Stimulated activated CD8-positive, alpha-beta memory T cell treated with anti-CD3 and anti-CD28 coated beads, Interleukin-15, amount 100 ng/mL, for 24 hours (primary cell): ENCODE results near the gene PELO.

Source experiments
- DNase-seq: peaks from one replicate; pipeline ENCODE4 v3.0.0-alpha.2; 2020; ENCODE audit warnings: low read depth

Gene PELO

DNA sequence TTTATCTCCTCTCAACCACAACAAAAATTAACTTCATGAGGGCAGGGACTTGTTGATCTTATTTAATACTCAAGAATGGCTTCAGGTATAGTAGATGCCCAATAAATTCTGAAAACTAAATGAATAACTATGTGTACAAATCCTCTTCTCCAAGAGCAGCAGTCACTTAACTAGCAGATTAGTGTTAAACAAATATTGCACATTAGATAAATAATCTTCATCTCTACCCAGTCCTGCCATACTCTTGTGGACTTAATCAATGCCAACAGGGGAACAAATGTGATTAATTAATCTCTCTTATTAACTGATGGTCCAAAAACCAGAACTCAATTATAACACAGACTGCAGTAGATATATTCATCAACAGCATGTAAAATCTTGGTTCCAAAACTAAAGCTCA lies 15.0 kb upstream of the PELO start:
- no peak for DNase-seq

GRCh38 chr5:52773342-52773741 lies 14.4 kb upstream of the PELO start:
- DNase-seq = no peak

DNA sequence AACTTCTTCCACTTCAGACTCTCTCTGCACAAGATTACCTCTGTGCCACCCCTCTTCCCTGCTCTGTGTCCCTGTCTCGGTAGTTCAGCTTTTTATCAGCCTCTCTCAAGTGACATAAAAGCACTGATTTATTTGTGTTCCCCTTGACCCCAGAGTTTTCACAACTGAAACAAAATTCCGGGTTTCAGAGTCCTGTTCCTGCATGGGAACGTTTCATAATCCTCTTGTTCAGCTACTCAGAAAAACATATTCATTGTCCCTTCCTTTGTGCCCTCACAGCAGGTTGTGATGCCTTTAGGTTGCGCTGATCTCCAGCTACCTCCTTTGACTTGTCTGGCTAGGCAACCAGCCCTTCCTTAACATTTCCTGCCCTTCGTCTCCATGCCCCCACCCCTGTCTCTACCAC lies 13.7 kb upstream of the PELO start:
- DNase-seq = no peak

- DNase-seq = no peak
Observed at GRCh38 chr5:52776116-52776515, 11.6 kb upstream of the PELO start.

DNA sequence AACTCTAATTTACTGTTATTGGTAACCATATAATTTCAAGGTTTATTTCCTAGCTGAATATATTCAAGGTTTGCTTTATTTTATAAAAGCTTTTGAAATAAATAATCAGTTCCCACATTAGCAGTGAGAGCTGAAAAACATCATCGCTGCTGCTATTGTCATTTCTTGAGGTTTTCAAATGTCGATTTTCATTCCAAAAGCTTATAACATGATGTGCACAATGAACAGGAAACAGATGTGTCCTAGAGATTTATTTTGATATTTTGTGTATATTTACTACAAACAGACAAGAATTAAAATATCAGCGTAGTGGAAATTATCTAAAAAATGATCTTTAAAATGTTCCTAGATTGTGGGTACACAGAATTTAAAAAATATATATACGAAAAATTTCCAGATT lies 10.5 kb upstream of the PELO start:
- no peak for DNase-seq

- no peak for DNase-seq
Observed at GRCh38 chr5:52778781-52779180, 8.9 kb upstream of the PELO start.

DNA sequence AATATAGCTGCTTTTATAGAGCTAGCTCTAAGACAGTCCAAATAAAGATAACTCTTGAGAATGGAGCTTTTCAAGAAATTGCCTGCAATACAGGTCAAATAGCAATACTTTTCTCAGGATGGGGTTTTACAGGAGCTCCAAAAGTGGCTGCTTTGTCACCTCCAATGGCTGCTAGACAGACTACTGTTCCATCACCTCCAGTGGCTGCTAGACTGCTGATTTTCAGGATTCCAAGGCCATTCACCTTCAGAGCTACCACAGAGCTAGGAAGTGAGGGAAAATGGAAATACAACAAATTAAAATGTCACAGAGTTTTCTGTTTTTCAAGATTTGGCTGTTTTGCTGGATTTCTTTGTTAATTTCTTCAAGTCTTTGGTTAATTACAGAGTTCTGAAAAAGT lies 8.5 kb upstream of the PELO start:
- DNase-seq = no peak

- DNase-seq = no peak
Observed at GRCh38 chr5:52783226-52783959, 4.3 kb upstream of the PELO start.

GRCh38 chr5:52784737-52785136 lies 3.0 kb upstream of the PELO start:
- no peak for DNase-seq

- no peak for DNase-seq
Observed at GRCh38 chr5:52786391-52786790, 1.3 kb upstream of the PELO start.

DNA sequence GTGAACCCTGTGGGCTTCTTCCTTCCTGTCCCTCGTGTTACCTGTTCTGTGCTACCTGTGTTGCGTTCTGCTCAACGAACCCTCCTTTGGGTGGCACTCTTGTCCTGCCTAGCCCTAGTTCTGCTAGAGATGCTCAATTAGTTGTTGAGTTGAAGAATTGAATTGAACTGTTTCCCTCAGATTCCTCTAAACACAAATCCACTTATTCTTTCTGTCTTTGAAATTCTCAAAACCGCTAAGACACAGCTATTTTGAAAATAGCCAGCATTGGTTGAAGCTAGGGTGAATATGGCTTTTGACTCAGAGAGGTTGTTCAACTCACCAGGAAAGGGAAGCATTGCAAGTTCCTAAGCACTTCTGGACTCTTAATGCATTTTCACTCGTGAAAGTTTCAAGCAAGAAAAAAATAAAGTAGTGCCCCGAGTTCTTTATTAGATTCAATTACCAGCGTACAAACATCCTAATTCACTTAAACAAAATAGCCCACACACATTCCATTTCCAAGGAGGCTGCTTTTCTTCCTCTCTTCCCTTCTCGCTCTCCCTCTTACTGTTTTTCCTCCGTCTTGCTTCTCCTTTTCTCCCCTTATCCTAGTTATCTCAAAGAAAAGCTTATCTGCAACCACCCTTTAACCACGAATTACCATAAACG lies 642 bp upstream of the PELO start:
- no peak for DNase-seq

DNA sequence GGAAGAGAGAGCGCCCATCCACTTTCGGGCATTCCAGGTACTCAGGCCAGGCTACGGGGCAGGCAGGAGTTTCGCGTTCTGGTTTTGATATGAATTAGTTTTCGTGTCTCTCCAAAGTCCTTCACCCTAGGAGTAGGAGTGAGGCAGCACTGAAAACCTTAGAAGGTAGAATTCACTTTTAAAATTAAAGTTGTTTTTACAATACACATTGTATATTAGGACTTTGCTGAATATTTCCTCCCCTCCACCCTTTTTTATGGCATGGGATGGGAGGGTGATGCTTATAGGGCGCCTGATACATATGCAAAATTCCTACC lies 747 bp downstream of the PELO start:
- DNase-seq = no peak

GRCh38 chr5:52789378-52789777 lies 1.7 kb downstream of the PELO start:
- DNase-seq = no peak

GRCh38 chr5:52789851-52790250 lies 2.1 kb downstream of the PELO start:
- DNase-seq = no peak

DNA sequence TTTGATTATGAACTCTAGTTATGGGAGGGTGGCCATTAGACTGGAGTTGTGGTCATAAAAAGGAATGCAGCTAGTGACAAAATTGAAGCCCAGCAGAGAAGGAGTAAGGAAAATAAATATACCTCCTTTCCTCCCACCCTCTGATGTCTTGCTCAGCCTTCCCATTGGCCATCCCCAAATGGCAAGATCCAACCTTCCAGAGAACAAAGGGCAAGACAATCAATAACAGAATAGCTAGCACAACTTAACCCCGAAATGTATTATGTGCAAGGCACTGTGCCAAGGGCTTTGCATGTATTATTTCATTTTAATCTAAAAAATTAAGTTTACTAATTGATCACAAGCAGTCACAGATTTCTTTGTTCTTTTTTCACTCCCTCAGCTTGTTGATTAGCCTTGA lies 3.6 kb downstream of the PELO start:
- no peak for DNase-seq

DNA sequence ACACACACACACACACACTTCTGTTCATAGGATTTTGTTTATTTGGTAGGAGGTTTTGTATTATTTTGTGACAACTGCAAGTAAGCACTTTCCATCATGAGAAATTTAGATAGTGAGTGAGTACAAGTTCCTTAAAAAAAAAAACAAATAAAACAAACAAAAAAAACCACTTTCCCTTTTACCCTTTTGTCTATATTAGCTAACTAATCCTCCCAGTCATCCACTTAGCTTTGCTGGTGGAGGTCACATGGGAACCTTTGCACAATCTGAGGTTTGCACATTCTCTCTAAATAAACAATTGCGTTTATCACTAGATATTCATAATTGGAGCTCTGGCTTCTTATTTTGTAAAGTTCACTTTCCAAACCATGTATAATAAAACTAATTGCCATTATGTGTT lies 6.8 kb downstream of the PELO start:
- no peak for DNase-seq

DNA sequence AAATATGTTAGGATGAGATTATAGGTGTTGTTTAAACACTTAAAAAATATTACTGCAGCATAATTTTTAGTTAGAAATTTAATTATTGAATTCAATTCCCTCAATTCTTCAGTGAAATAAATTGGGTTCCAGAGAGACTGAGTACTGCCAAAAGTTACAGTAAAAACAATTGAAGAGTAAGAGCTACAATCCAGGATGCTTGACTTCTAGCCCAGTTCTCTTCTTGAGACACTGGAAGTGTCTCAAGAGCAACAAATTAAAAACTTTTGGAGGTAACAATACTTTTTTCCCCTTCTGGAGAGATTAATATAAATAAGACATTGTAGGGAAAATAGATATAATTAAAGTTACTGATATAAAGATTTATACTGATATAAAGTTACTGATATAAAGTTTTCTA lies 8.3 kb downstream of the PELO start:
- DNase-seq = no peak

GRCh38 chr5:52796516-52797103 lies 8.9 kb downstream of the PELO start:
- no peak for DNase-seq

- DNase-seq = no peak
Observed at GRCh38 chr5:52798938-52799337, 11.2 kb downstream of the PELO start.

DNA sequence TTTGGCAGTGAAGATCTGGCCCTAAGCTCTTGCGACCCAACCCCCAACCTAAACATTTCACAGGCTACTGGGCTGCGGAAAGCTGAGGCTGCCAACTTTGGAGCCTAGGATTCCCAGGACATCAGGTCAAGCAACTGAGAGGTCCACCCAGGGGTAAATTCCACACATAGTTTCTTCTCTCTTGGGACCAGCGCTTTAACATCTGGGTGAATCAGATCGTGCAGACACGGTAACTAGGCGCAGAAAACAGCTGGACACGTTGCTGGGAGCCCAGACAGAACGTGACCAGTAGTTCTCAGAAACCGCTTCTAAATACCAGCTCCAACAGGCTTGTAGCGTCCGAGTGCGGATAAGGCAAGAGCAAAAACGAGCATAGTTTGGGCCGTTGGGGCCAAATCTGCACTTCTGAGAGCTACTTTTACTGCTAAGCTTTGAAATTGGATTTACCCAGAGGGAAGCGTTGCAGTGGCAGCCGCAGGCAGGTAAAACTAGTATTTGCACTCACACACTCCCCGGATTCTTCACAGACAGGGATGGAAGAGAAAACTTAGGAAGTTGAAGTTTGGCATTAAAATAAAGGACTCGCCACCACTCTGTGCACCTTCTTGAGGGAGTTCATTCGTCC lies 11.8 kb downstream of the PELO start:
- DNase-seq = no peak

- peak; percentile 93 for DNase-seq
Observed at GRCh38 chr5:52799983-52800393, 12.3 kb downstream of the PELO start.

DNA sequence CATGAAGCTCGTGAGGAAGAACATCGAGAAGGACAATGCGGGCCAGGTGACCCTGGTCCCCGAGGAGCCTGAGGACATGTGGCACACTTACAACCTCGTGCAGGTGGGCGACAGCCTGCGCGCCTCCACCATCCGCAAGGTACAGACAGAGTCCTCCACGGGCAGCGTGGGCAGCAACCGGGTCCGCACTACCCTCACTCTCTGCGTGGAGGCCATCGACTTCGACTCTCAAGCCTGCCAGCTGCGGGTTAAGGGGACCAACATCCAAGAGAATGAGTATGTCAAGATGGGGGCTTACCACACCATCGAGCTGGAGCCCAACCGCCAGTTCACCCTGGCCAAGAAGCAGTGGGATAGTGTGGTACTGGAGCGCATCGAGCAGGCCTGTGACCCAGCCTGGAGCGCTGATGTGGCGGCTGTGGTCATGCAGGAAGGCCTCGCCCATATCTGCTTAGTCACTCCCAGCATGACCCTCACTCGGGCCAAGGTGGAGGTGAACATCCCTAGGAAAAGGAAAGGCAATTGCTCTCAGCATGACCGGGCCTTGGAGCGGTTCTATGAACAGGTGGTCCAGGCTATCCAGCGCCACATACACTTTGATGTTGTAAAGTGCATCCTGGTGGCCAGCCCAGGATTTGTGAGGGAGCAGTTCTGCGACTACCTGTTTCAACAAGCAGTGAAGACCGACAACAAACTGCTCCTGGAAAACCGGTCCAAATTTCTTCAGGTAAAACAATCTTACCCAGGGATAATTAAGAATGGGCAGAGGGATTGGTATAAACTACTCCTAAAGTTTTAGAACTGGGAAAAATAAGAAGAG lies 12.9 kb downstream of the PELO start:
- peak; percentile 13 for DNase-seq
